Astrocyte of the spinal cord (primary cell): ENCODE measurements around the gene GALT.

Experiments used
- DNase-seq: peaks from one replicate; pipeline ENCODE4 v3.0.0; 2011; ENCODE audit warnings: low read depth, low spot score
- H3K4me3 ChIP-seq: 2 replicates; pipeline ENCODE4 v1.5.1; 2011; ENCODE audit warnings: low read depth, mild to moderate bottlenecking, low read length, moderate library complexity
- CTCF ChIP-seq: IDR thresholded peaks from 2 replicates; pipeline ENCODE4 v1.5.1; 2012; ENCODE audit warnings: low read depth, mild to moderate bottlenecking, low read length, inconsistent platforms
- in situ Hi-C: cut with HindIII; loops from 2 replicates; pipeline ENCODE4 v1.10.0; 2017; ENCODE audit warnings: low sequenced_read_pairs

GALT gene

GRCh38 chr9:34694811-34695210 is 48.3 kb downstream of the GALT start:
- H3K4me3 ChIP-seq, result no peak overlapping the region
- in situ Hi-C loops, result no loop called here
- no peak for DNase-seq

More at GRCh38 chr9:34694811-34695210, 48.3 kb downstream of the GALT start:
- no peak for TF ChIP-seq CTCF
